GM18519 (cell line): ENCODE results near the gene SLC9A1.

ENCODE experiments used
- ATAC-seq: cut with Tn5 transposase; IDR thresholded peaks from one replicate; pipeline ENCODE4 v1.9.1; 2021; ENCODE audit warnings: mild to moderate bottlenecking, moderate library complexity; ENCODE audit not compliant: unreplicated experiment, low FRiP score

The SLC9A1 gene

GRCh38 chr1:27084107-27084506, 70.8 kb downstream of the SLC9A1 start:
- no peak for ATAC-seq

- ATAC-seq = no peak
Observed at GRCh38 chr1:27077968-27078367, 77.0 kb downstream of the SLC9A1 start.

- ATAC-seq = no peak
Observed at GRCh38 chr1:27076803-27077202, 78.1 kb downstream of the SLC9A1 start.

- ATAC-seq = no peak
Observed at GRCh38 chr1:27074175-27074780, 80.6 kb downstream of the SLC9A1 start.

- no peak for ATAC-seq
Observed at GRCh38 chr1:27071049-27071416, 83.9 kb downstream of the SLC9A1 start.

- ATAC-seq = no peak
Observed at GRCh38 chr1:27070390-27071048, 84.4 kb downstream of the SLC9A1 start.

- ATAC-seq = no peak
Observed at GRCh38 chr1:27068922-27069321, 86.0 kb downstream of the SLC9A1 start.

- ATAC-seq = no peak
Observed at GRCh38 chr1:27065999-27066630, 88.8 kb downstream of the SLC9A1 start.

GRCh38 chr1:27060891-27061290, 94.0 kb downstream of the SLC9A1 start:
- no peak for ATAC-seq

GRCh38 chr1:27058966-27059669, 95.8 kb downstream of the SLC9A1 start:
- no peak for ATAC-seq

GRCh38 chr1:27057801-27058625, 96.9 kb downstream of the SLC9A1 start:
- no peak for ATAC-seq

- ATAC-seq = no peak
Observed at GRCh38 chr1:27057389-27057788, 97.5 kb downstream of the SLC9A1 start.

- no peak for ATAC-seq
Observed at GRCh38 chr1:27053977-27054753, 100.8 kb downstream of the SLC9A1 start.

- ATAC-seq = no peak
Observed at GRCh38 chr1:27052527-27052926, 102.4 kb downstream of the SLC9A1 start.

GRCh38 chr1:27049607-27050006, 105.3 kb downstream of the SLC9A1 start:
- no peak for ATAC-seq

- no peak for ATAC-seq
Observed at GRCh38 chr1:27049100-27049499, 105.8 kb downstream of the SLC9A1 start.
